ENCODE measurements around the gene GON4L. TPM values are rescaled to one million over a fixed set of nuclear protein-coding genes. Genes with fewer than 3 reads are reported as not detected.
A peak's percentile ranks its signal among the peaks of the same experiment; 100 is the strongest.

Gene GON4L
- polyA plus RNA-seq, 1 of the 3 experiments (the other 2 are of a cell fraction), result 16.5 TPM

GRCh38 chr1:155890251-155890650 is 33.2 kb upstream of the GON4L start:
- H3K4me3 ChIP-seq (ENCODE audit: low read depth in 2 of 2, low read length in 1 of 2), result no peak overlapping the region
- peak overlapping the region in 1 of 2 experiments; percentile 68; a peak in 3 of 4 replicates for H3K27ac ChIP-seq (ENCODE audit: low read depth in 2 of 2, low read length in 1 of 2)
- 0 out of 2 replicates have a peak, but pooled peaks cover under 1% of the 10 kb centered on the region for H3K79me2 ChIP-seq (ENCODE audit: insufficient read depth)
- H3K9me3 ChIP-seq, result no peaks in the 10 kb centered on the region
- no peak for DNase-seq
- H3K4me1 ChIP-seq (ENCODE audit: control insufficient read depth in 1 of 2, insufficient read depth in 2 of 2, low read depth in 1 of 2, low read length in 1 of 2), result peaks cover 2 to 49% of the 10 kb centered on the region in 2 experiments
- no peaks in the 10 kb centered on the region for H3K36me3 ChIP-seq (replicated peaks in 1 of 2; ENCODE audit: control insufficient read depth in 1 of 2, insufficient read depth in 2 of 2, low read length in 1 of 2)
- no peak for TF ChIP-seq MXI1 (IDR thresholded peaks at IDR 0.05; ENCODE audit: low read depth, low read length)
- no peak for TF ChIP-seq NRF1 (IDR thresholded peaks at IDR 0.05; ENCODE audit: low read depth, low read length)
- no peak for TF ChIP-seq CHD2 (IDR thresholded peaks at IDR 0.05; ENCODE audit: low read length, partially characterized antibody)
- TF ChIP-seq USF2 (IDR thresholded peaks at IDR 0.05; ENCODE audit: borderline replicate concordance, low read depth, low read length), result no peak
- TF ChIP-seq GABPA (IDR thresholded peaks at IDR 0.05; ENCODE audit: low read depth), result no peak
- no peak for TF ChIP-seq SMC3 (IDR thresholded peaks at IDR 0.05; ENCODE audit: low read depth, low read length)
- TF ChIP-seq EZH2phosphoT487 (IDR thresholded peaks at IDR 0.05; ENCODE audit: borderline replicate concordance, low read depth), result no peak
- no peak for TF ChIP-seq RFX5 (IDR thresholded peaks at IDR 0.05; ENCODE audit: low read length)
- TF ChIP-seq, protein P1, sequence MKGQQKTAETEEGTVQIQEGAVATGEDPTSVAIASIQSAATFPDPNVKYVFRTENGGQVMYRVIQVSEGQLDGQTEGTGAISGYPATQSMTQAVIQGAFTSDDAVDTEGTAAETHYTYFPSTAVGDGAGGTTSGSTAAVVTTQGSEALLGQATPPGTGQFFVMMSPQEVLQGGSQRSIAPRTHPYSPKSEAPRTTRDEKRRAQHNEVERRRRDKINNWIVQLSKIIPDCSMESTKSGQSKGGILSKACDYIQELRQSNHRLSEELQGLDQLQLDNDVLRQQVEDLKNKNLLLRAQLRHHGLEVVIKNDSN (IDR thresholded peaks at IDR 0.05; ENCODE audit: borderline replicate concordance, low read depth), result no peak
- TF ChIP-seq YY1 (IDR thresholded peaks at IDR 0.05; ENCODE audit: low read depth), result no peak
- TF ChIP-seq SIN3A (IDR thresholded peaks at IDR 0.05; ENCODE audit: borderline replicate concordance, low read depth, low read length), result no peak
- TF ChIP-seq TCF12 (IDR thresholded peaks at IDR 0.05), result no peak
- TF ChIP-seq PBX3 (IDR thresholded peaks at IDR 0.05), result no peak
- no peak for TF ChIP-seq RXRA (IDR thresholded peaks at IDR 0.05; ENCODE audit: borderline replicate concordance, low read depth)
- TF ChIP-seq GATA2 (CRISPR knock-in tag; IDR thresholded peaks at IDR 0.05), result no peak
- no peak for TF ChIP-seq RCOR1 (IDR thresholded peaks at IDR 0.05; ENCODE audit: low read length)
- TF ChIP-seq, protein P2, sequence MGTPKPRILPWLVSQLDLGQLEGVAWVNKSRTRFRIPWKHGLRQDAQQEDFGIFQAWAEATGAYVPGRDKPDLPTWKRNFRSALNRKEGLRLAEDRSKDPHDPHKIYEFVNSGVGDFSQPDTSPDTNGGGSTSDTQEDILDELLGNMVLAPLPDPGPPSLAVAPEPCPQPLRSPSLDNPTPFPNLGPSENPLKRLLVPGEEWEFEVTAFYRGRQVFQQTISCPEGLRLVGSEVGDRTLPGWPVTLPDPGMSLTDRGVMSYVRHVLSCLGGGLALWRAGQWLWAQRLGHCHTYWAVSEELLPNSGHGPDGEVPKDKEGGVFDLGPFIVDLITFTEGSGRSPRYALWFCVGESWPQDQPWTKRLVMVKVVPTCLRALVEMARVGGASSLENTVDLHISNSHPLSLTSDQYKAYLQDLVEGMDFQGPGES (IDR thresholded peaks at IDR 0.05; ENCODE audit: low read depth, low read length), result no peak
- TF ChIP-seq POLR2AphosphoS5 (IDR thresholded peaks at IDR 0.05; ENCODE audit: low read depth, low read length), result no peak
- no peak for TF ChIP-seq EP300 (IDR thresholded peaks at IDR 0.05; ENCODE audit: borderline replicate concordance in 1 of 2, low read depth in 1 of 2, low read length in 1 of 2)
- no peaks in the 10 kb centered on the region for H3K27me3 ChIP-seq (ENCODE audit: insufficient read depth)
- H3K9ac ChIP-seq, result no peak overlapping the region
- ChIA-PET CTCF (interaction anchor here (1.3 kb wide), 1 partner anchor 100 kb away, joined by 4 read pairs; no protein-coding TSS in a partner anchor), POLR2A (no interaction called here)
- H3K9me2 ChIP-seq, result no peaks in the 10 kb centered on the region
- 39% methylated on average over 3 of the region's 3 CpGs for WGBS (ENCODE audit: low lambda C conversion rate)
- no peaks in the 10 kb centered on the region for H4K20me1 ChIP-seq (ENCODE audit: insufficient read depth)
- H3F3A ChIP-seq (replicated peaks; ENCODE audit: insufficient read depth), result peaks cover 61% of the 10 kb centered on the region
- no peak overlapping the region for H2AFZ ChIP-seq (ENCODE audit: low read depth)
- H3K4me2 ChIP-seq, result 0 out of 2 replicates have a peak overlapping the region, but pooled peaks have one; percentile 7
